HEK293T (cell line): ENCODE measurements around the gene CAPRIN1.

ENCODE experiments used
- ARNT ChIP-seq: fragments of 450-650 bp; IDR thresholded peaks from 2 replicates; pipeline ENCODE4 v1.6.1; 2017; ENCODE audit warnings: mild to moderate bottlenecking
- BHLHE40 ChIP-seq: fragments of 450-650 bp; IDR thresholded peaks from 2 replicates; pipeline ENCODE4 v1.6.1; 2016; ENCODE audit warnings: mild to moderate bottlenecking, moderate library complexity, borderline replicate concordance
- CTBP1 ChIP-seq: fragments of 450-650 bp; IDR thresholded peaks from 2 replicates; pipeline ENCODE4 v1.6.1; 2016; ENCODE audit warnings: borderline replicate concordance
- FOXK2 ChIP-seq: fragments of 450-650 bp; IDR thresholded peaks from 2 replicates; pipeline ENCODE4 v1.6.1; 2016; ENCODE audit warnings: mild to moderate bottlenecking
- FOXM1 ChIP-seq: fragments of 450-650 bp; IDR thresholded peaks from 2 replicates; pipeline ENCODE4 v1.6.1; 2017; ENCODE audit warnings: mild to moderate bottlenecking, borderline replicate concordance
- NFRKB ChIP-seq: fragments of 450-650 bp; IDR thresholded peaks from 2 replicates; pipeline ENCODE4 v1.6.1; 2016; ENCODE audit warnings: mild to moderate bottlenecking, moderate library complexity
- SP1 ChIP-seq: fragments of 450-650 bp; IDR thresholded peaks from 2 replicates; pipeline ENCODE4 v1.6.1; 2017
- ZNF384 ChIP-seq: fragments of 450-650 bp; IDR thresholded peaks from 2 replicates; pipeline ENCODE4 v1.6.1; 2016

GRCh38 chr11:34104680-34105078, 53.1 kb downstream of the CAPRIN1 start:
- TF ChIP-seq ARNT (no peak), FOXM1 (no peak), SP1 (no peak), FOXK2 (no peak), ZNF384 (no peak), BHLHE40 (no peak), CTBP1 (no peak), NFRKB (no peak)
